ENCODE data around the gene NOP10. TPM values are rescaled to one million over a fixed set of nuclear protein-coding genes. Genes with fewer than 3 reads are reported as not detected.

Gene NOP10
- total and polyA plus RNA-seq, 2 of the 8 experiments (the other 6 are each of a cell fraction or from before 2014, with no cell fraction given) = 285 to 981 TPM

- TF ChIP-seq CHD7 (IDR thresholded peaks at IDR 0.05; ENCODE audit: insufficient replicate concordance, low read length) (no peak), KDM1A (IDR thresholded peaks at IDR 0.05; ENCODE audit: borderline replicate concordance, low read length) (no peak), TAF1 (IDR thresholded peaks at IDR 0.05; ENCODE audit: low read depth, low read length) (no peak), JUN (IDR thresholded peaks at IDR 0.05; ENCODE audit: low read depth, low read length) (no peak), SIN3A (conservative IDR thresholded peaks at IDR 0.05 in 1 of 2, IDR thresholded peaks at IDR 0.05 in 1 of 2; ENCODE audit: low read depth in 1 of 2, low read length in 2 of 2) (no peak), BACH1 (IDR thresholded peaks at IDR 0.05; ENCODE audit: low read length) (no peak), FOSL1 (IDR thresholded peaks at IDR 0.05; ENCODE audit: insufficient read depth, low read depth, low read length) (no peak), KDM5A (IDR thresholded peaks at IDR 0.05; ENCODE audit: low read length) (no peak)
Measured at GRCh38 chr15:34348735-34349300, 5.9 kb upstream of the NOP10 start (continued).

Measured in H1 (cell line).